Measurements from ENCODE around the gene SMCHD1.
"Not testable (repeated sequence)": the region's sequence is repeated elsewhere in the genome, so short reads cannot be mapped to it uniquely, and the experiment has no call there.

The SMCHD1 gene

DNA sequence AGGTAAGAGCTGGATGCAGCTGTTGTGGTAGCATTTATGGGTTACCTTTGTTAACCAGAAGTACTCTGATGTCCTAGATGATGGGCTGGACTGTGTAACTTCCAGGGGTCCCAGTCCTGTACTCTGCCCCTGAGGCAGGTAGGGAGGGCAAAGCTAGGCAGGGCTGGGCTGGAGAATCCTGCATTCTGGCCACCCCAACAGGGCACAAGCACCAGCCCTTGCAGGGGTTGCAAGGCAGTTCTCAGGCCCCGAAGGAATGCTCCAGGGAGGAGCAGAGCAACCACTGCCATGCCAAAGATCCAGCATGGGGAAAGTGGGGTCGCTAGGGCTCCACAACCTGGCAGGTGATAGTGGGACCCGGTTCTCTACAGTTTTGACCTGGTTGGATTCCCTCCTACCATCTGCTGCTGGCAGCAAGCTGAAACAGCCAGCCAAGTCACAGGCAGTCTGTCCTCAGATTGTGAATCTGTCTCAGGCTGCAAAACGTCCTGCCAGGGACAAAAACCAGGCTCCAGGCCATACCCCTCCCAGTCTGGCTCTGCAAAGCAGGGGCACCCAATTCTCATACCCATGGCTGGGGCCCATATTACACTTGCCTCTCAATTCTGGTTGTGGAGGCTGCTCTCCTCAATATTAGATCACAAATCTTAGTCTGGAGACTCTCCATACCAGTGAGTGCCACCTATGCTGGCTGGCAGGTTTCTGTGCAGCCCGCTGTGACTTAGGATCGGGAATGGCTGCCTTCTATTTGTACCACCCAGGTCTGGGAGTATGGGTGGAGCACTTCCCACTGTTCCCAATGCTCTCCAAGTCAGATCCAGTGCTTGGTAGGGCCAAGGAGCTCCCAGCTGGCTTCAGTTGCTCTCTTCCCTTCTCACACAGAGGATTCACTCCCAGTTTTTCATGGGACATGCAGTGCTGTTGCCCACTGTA is 61.1 kb downstream of the SMCHD1 start:
- no peak for DNase-seq (ENCODE audit: low read depth)

GRCh38 chr18:2717407-2717806 is 61.9 kb downstream of the SMCHD1 start:
- no peak for DNase-seq (ENCODE audit: low read depth)

- no peak for DNase-seq (ENCODE audit: low read depth)
Observed at GRCh38 chr18:2719040-2719439, 63.5 kb downstream of the SMCHD1 start.

- DNase-seq (ENCODE audit: low read depth) = no peak
Observed at GRCh38 chr18:2723207-2723606, 67.7 kb downstream of the SMCHD1 start.

GRCh38 chr18:2729757-2730156 is 74.2 kb downstream of the SMCHD1 start:
- no peak for DNase-seq (ENCODE audit: low read depth)

DNA sequence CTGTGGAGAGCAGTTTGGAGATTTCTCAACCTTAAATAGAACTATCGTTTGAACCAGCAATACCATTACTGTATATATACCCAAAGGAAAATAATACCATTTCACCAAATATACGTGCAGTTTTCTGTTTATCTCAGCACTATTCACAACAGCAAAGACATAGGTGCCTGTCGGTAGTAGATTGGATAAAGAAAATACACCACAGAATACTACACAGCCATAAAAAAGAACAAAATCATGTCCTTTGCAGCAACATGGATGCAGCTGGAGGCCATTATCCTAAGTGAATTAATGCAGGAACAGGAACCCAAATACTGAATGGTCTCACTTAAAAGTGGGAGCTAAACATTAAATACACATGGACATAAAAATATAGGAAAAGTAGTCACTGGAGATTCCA is 81.3 kb downstream of the SMCHD1 start:
- DNase-seq (ENCODE audit: low read depth) = no peak

DNA sequence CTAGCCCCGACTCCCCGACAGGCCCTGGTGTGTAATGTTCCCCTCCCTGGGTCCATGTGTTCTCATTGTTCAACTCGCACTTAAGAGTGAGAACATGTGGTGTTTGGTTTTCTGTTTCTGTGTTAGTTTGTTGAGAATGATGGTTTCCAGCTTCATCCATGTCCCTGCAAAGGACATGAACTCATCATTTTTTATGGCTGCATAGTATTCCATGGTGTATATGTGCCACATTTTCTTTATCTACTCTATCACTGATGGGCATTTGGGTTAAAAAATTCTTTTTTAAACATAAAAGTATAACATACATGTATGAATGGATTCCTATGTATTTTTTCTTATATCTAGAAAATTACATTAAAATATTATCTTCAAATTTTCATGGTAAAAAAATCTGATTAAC is 84.6 kb downstream of the SMCHD1 start:
- DNase-seq (ENCODE audit: low read depth) = not testable (repeated sequence)

GRCh38 chr18:2746274-2746673 is 90.7 kb downstream of the SMCHD1 start:
- no peak for DNase-seq (ENCODE audit: low read depth)

DNA sequence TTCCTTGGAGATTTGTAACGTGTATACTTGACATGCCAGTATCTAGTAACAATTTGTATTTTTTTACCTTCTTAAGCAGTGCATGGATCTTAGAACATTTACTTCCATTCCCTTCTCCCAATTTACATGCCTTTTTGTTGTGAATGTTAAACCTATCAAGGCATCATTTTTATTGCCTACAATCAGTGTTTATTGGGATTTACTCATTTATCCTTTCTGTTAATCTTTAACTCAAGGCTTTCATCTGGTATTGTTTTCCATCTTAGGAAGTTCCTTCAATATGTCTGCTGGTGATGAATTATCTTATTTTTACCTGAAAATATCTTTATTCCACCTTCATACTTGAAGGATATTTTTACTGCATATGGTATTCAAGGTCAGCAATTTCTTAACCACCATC is 102.8 kb downstream of the SMCHD1 start:
- DNase-seq (ENCODE audit: low read depth) = no peak

GRCh38 chr18:2774669-2775068 is 119.1 kb downstream of the SMCHD1 start:
- DNase-seq (ENCODE audit: low read depth) = no peak

DNA sequence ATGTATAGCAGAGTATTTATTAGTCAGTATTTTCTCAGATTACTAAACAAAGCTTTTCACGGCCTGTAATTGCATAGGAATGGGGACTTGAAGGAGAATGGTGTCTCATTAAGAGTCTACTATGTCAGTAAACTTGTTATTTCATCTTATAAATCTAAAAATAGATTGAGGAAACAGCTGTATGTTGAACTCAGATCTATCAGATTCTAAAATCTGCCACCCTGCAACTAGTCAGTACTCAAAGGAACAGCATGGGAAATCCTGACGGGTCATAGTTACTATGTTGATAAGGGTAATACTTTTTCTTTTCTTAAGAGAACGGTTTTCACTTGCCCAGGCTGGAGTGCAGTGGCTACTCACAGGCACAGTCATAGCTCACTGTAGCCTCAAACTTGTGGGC is 121.1 kb downstream of the SMCHD1 start:
- DNase-seq (ENCODE audit: low read depth) = no peak

GRCh38 chr18:2777241-2777640 is 121.7 kb downstream of the SMCHD1 start:
- DNase-seq (ENCODE audit: low read depth) = no peak

GRCh38 chr18:2780750-2781149 is 125.2 kb downstream of the SMCHD1 start:
- DNase-seq (ENCODE audit: low read depth) = no peak

- no peak for DNase-seq (ENCODE audit: low read depth)
Observed at GRCh38 chr18:2787225-2787624, 131.7 kb downstream of the SMCHD1 start.

DNA sequence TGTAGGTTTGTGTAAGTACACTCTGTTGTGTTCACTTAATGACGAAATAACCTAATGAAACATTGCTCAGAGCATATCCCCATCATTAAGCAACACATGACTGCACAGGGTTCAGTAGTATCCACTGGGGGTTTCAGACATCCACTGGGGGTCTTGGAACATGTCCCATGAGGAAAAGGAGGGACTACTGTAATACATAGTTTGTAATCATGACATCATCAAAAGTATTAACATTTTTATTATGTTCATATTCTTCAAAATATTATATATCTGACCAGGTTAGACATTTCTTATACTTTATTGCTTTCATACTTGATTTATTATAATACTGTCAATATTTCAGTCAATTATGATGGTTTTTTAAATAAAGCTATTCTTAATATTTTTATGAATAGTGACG is 136.9 kb downstream of the SMCHD1 start:
- DNase-seq (ENCODE audit: low read depth) = no peak

DNA sequence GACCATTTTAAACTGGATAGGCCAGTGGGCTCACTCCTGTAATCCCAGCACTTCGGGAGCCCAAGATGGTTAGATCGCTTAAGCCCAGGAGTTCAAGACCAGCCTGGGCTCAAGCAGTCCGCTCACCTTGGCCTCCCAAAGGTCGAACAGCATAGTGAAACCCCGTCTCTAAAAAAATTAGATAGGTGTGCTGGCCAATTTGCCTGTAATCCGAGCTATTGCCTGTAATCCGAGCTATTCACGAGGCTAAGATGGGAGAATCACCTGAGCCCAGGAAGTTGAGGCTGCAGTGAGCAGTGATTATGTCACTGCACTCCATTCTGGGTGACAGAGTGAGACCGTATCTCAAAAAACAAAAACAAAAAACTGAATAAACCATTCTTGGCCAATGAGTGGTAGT is 138.6 kb downstream of the SMCHD1 start:
- no peak for DNase-seq (ENCODE audit: low read depth)

DNA sequence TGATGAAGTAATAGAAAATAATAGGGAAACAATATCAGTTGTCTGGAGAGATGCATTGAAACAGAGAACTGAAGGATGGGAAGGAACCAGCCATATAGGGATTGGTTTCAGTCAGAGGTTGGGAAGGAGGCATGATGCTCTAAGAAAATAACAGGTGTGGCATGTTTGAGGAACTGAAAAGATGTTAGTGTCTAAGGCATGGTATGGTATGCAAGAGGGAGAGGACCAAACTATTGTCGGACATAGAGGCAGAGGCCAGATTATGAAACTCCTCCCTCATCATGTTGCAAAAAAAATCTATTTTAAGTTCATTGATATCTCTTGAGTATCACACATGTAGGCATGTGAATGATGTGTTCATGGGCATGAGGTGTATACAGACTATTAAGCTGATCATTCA is 142.4 kb downstream of the SMCHD1 start:
- DNase-seq (ENCODE audit: low read depth) = no peak

- DNase-seq (ENCODE audit: low read depth) = no peak
Observed at GRCh38 chr18:2799369-2799768, 143.8 kb downstream of the SMCHD1 start.

GRCh38 chr18:2805970-2806943 is 150.7 kb downstream of the SMCHD1 start:
- DNase-seq (ENCODE audit: low read depth) = no peak

- DNase-seq (ENCODE audit: low read depth) = not testable (repeated sequence)
Observed at GRCh38 chr18:2808640-2809039, 153.1 kb downstream of the SMCHD1 start.

- DNase-seq (ENCODE audit: low read depth) = not testable (repeated sequence)
Observed at GRCh38 chr18:2809666-2810183, 154.2 kb downstream of the SMCHD1 start.

- DNase-seq (ENCODE audit: low read depth) = no peak
Observed at GRCh38 chr18:2811416-2811815, 155.9 kb downstream of the SMCHD1 start.

DNA sequence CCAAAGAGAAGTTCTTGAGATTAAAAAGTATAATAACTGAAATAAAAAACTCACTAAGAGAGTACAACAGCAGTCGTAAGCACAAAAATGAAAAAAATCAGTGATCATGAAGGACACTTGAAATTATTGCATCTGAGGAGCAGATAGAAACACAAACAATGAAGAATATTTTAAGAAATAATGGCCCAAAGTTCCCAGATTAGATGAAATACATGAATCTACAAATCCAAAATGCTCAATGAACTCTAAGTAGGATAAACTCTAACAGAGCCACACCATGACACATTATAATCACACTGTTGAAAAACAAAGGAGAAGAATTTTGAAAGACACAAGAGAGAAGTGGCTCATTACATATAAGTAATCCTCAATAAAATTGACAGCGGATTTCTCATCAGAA is 159.4 kb downstream of the SMCHD1 start:
- DNase-seq (ENCODE audit: low read depth) = no peak
